Calu3 (cell line): ENCODE data around the gene GPR75. TPM values are rescaled to one million over a fixed set of nuclear protein-coding genes. Genes with fewer than 3 reads are reported as not detected.

ENCODE experiments used
- BruUV-seq: library from RNA; stranded (reverse); fragments of 400-500 nt; replicated peaks from 2 replicates; lab custom pipeline; 2021; lab: Mats Ljungman, UMichigan
- CTCF ChIA-PET: fragments of 300-600 bp; sonication (Branson Sonifier 250); formaldehyde crosslinking; loops from one replicate; lab custom pipeline; 2022; ENCODE audit warnings: antibody characterized with exemption; lab: Charles Lee
- DNase-seq: peaks from one replicate; pipeline ENCODE4 v3.0.0; 2022
- H3K27ac Mint-ChIP-seq: one replicate; pipeline ENCODE4 v1.8.0; 2022; ENCODE audit warnings: mixed read lengths; ENCODE audit not compliant: unreplicated experiment
- H3K27me3 Mint-ChIP-seq: one replicate; pipeline ENCODE4 v1.8.0; 2022; ENCODE audit warnings: mixed read lengths; ENCODE audit not compliant: unreplicated experiment
- H3K36me3 Mint-ChIP-seq: one replicate; pipeline ENCODE4 v1.8.0; 2022; ENCODE audit warnings: mild to moderate bottlenecking, moderate library complexity, mixed read lengths; ENCODE audit not compliant: insufficient read depth, unreplicated experiment
- H3K4me1 Mint-ChIP-seq: one replicate; pipeline ENCODE4 v1.8.0; 2022; ENCODE audit warnings: mild to moderate bottlenecking, low read depth, mixed read lengths; ENCODE audit not compliant: unreplicated experiment
- H3K4me3 Mint-ChIP-seq: one replicate; pipeline ENCODE4 v1.8.0; 2022; ENCODE audit warnings: mild to moderate bottlenecking, low read depth, moderate library complexity, mixed read lengths; ENCODE audit not compliant: unreplicated experiment
- H3K9me3 Mint-ChIP-seq: one replicate; pipeline ENCODE4 v1.8.0; 2022; ENCODE audit warnings: low read depth, mixed read lengths; ENCODE audit not compliant: unreplicated experiment
- intact Hi-C: fragments of 100-400 bp; cut with micrococcal nuclease; formaldehyde crosslinking; loops from one replicate; pipeline ENCODE4 v1.10.0; 2022; ENCODE audit not compliant: unreplicated experiment
- total RNA-seq: library from RNA; stranded (reverse); gene quantifications from 2 replicates; pipeline ENCODE4 v1.2.3, GENCODE V29; 2022
- TF ChIP-seq, protein P1 (sequence below): fragments of 200-600 bp; IDR thresholded peaks from one replicate; pipeline ENCODE4 v1.8.0; 2022; ENCODE audit warnings: antibody characterized with exemption; ENCODE audit not compliant: unreplicated experiment

The GPR75 gene
- total RNA-seq, 1 experiment from 2014 or later = 7.5 TPM

DNA sequence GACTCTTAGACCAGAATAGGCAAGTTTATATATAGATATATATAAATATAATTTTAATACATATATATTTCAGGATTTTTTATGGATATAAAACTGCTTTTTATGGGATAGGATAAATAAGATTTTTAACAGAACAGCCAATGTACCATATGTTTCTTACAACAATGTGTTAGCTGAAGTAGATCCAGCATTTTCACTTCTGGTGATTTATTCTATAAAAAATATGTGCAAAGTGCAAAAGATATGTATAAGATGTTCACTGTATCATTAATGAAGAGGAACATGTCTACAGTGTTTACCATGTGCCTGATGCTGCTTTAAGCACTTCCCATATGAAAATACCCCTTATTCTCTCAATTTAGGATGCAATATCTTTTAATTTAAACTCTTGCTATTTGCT, 22.2 kb upstream of the GPR75 start:
- intact Hi-C loops = no loop called here
- no peak overlapping the region for H3K4me3 Mint-ChIP-seq
- no peak for DNase-seq
- CTCF ChIA-PET = interaction anchor here (0.6 kb wide), 1 partner anchor 59 kb away, joined by 3 read pairs; no protein-coding TSS in a partner anchor
- BruUV-seq = no TSS peak
- no peaks in the 10 kb centered on the region for H3K4me1 Mint-ChIP-seq
- no peaks in the 10 kb centered on the region for H3K27me3 Mint-ChIP-seq
- H3K9me3 Mint-ChIP-seq = no peaks in the 10 kb centered on the region
- peaks cover 31% of the 10 kb centered on the region for H3K36me3 Mint-ChIP-seq
- TF ChIP-seq, protein P1, sequence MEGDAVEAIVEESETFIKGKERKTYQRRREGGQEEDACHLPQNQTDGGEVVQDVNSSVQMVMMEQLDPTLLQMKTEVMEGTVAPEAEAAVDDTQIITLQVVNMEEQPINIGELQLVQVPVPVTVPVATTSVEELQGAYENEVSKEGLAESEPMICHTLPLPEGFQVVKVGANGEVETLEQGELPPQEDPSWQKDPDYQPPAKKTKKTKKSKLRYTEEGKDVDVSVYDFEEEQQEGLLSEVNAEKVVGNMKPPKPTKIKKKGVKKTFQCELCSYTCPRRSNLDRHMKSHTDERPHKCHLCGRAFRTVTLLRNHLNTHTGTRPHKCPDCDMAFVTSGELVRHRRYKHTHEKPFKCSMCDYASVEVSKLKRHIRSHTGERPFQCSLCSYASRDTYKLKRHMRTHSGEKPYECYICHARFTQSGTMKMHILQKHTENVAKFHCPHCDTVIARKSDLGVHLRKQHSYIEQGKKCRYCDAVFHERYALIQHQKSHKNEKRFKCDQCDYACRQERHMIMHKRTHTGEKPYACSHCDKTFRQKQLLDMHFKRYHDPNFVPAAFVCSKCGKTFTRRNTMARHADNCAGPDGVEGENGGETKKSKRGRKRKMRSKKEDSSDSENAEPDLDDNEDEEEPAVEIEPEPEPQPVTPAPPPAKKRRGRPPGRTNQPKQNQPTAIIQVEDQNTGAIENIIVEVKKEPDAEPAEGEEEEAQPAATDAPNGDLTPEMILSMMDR = no peak
- no peak overlapping the region for H3K27ac Mint-ChIP-seq

DNA sequence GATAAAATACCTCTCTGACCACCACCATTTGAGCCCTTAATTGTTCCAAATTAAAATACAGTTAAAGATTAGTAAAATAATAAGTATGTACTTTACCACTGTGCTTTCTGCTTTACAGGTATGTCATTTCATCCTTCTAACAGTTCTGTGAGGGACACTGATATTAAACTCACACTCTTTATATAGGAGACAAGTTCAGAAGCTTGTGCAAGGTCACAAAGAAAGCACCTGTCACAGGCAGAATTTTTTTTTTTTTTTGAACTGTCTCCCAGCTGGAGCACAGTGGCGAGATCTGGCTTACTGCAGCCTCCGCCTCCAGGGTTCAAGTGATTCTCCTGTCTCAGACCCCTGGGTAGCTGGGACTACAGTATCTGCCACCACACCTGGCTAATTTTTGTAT, 21.6 kb upstream of the GPR75 start:
- intact Hi-C loops = no loop called here
- CTCF ChIA-PET = interaction anchor here (0.6 kb wide), 1 partner anchor 60 kb away, joined by 3 read pairs; no protein-coding TSS in a partner anchor
- BruUV-seq = no TSS peak
- no peak overlapping the region for H3K27ac Mint-ChIP-seq
- no peaks in the 10 kb centered on the region for H3K4me1 Mint-ChIP-seq
- TF ChIP-seq, protein P1 = no peak
- H3K27me3 Mint-ChIP-seq = no peaks in the 10 kb centered on the region
- no peak for DNase-seq
- H3K9me3 Mint-ChIP-seq = no peaks in the 10 kb centered on the region
- H3K4me3 Mint-ChIP-seq = no peak overlapping the region
- peaks cover 26% of the 10 kb centered on the region for H3K36me3 Mint-ChIP-seq

GRCh38 chr2:53880756-53881155, 21.0 kb upstream of the GPR75 start:
- peaks cover 26% of the 10 kb centered on the region for H3K36me3 Mint-ChIP-seq
- intact Hi-C loops = no loop called here
- TF ChIP-seq, protein P1 = no peak
- no peaks in the 10 kb centered on the region for H3K4me1 Mint-ChIP-seq
- DNase-seq = no peak
- CTCF ChIA-PET = no interaction called here
- no peak overlapping the region for H3K27ac Mint-ChIP-seq
- H3K9me3 Mint-ChIP-seq = no peaks in the 10 kb centered on the region
- H3K4me3 Mint-ChIP-seq = no peak overlapping the region
- H3K27me3 Mint-ChIP-seq = no peaks in the 10 kb centered on the region
- no TSS peak for BruUV-seq

DNA sequence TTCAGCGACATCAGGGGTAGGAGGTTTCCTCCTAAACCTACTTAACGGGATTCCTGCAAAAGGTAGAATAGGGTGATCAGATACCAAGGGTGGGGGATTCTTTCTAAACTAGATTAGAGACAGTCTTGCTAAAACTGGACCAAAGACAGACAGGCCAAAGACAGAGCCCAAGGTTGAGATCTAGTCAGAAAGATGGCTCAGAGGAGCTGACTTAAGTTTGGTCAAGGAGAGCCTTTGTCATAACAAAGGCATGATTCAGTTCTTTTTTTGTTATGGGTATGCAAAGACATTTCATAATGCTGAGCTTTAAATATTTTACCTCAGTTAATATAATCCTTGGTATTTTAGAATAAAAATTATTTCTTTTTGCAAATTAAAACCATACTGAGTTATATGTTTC, 17.8 kb upstream of the GPR75 start:
- Mint-ChIP-seq H3K36me3 (peaks cover 11% of the 10 kb centered on the region), H3K4me3 (no peak overlapping the region), H3K4me1 (no peaks in the 10 kb centered on the region), H3K9me3 (no peaks in the 10 kb centered on the region), H3K27ac (no peak overlapping the region), H3K27me3 (no peaks in the 10 kb centered on the region)
- CTCF ChIA-PET = no interaction called here
- intact Hi-C loops = no loop called here
- BruUV-seq = no TSS peak
- DNase-seq = no peak
- TF ChIP-seq, protein P1 = no peak
